HepG2 (cell line): Measurements from ENCODE around the gene STH. TPM values are rescaled to one million over a fixed set of nuclear protein-coding genes. Genes with fewer than 3 reads are reported as not detected.

Experiments
- ATAC-seq: fragments of 200-7000 bp; cut with Tn5 transposase; 3 replicates; pipeline ENCODE4 v1.9.1; 2020; ENCODE audit warnings: mild to moderate bottlenecking, moderate library complexity
- BruUV-seq: library from RNA; stranded (reverse); fragments of 400-500 nt; replicated peaks from 2 replicates; lab custom pipeline; 2021; lab: Mats Ljungman, UMichigan
- CTCF ChIA-PET: fragments of 300-600 bp; formaldehyde crosslinking; extraction: SDS; loops from one replicate; lab custom pipeline; 2021; ENCODE audit warnings: low total read pairs, inconsistent platforms, low intra/inter-chr PET ratio; lab: Yijun Ruan, JAX
- POLR2A ChIA-PET: fragments of 350-600 bp; sonication (Branson Sonifier 250); formaldehyde crosslinking; loops from one replicate; lab custom pipeline; 2020; ENCODE audit warnings: antibody characterized with exemption, inconsistent platforms; lab: Yijun Ruan, JAX
- DNase-seq: peaks from one replicate; pipeline ENCODE4 v3.0.0-alpha.2; 2015; ENCODE audit warnings: low spot score
- FAIRE-seq: peaks from 3 replicates; lab custom pipeline; 2011; peaks lifted over from hg19 to GRCh38; lab: Jason Lieb, UNC
- H2AFZ ChIP-seq: one replicate; pipeline ENCODE4 v1.6.1; 2011; ENCODE audit warnings: low read length, inconsistent platforms
- H3K27ac ChIP-seq: fragments of 300-600 bp; 3 replicates; pipeline ENCODE4 v1.8.0; 2011; ENCODE audit warnings: mixed run types, mild to moderate bottlenecking, mixed read lengths, low read length, inconsistent platforms; ENCODE audit not compliant: insufficient read depth; ENCODE audit errors: extremely low read length
- H3K27me3 ChIP-seq, 2 experiments: fragments of 200-600 bp in 1 of 2; 2 replicates in 1 of 2; 3 replicates in 1 of 2; pipeline versions ENCODE4 v1.6.0 to v1.8.0; 2011; ENCODE audit warnings: low read length in 2 of 2, mild to moderate bottlenecking in 2 of 2, moderate library complexity in 2 of 2, inconsistent platforms in 1 of 2; ENCODE audit not compliant: insufficient read depth in 2 of 2, control insufficient read depth in 1 of 2
- H3K36me3 ChIP-seq, 2 experiments: fragments of 200-600 bp in 1 of 2; replicated peaks in 1 of 2; 2 replicates in 1 of 2; 3 replicates in 1 of 2; pipeline versions ENCODE4 v1.5.1 to v1.8.0; 2011; ENCODE audit warnings: low read length in 2 of 2, inconsistent platforms in 1 of 2; ENCODE audit not compliant: insufficient read depth in 2 of 2, control insufficient read depth in 1 of 2
- H3K4me1 ChIP-seq: 2 replicates; pipeline ENCODE4 v1.5.1; 2012; ENCODE audit warnings: low read length, inconsistent platforms; ENCODE audit not compliant: insufficient read depth
- H3K4me2 ChIP-seq: 2 replicates; pipeline ENCODE4 v1.6.0; 2011; ENCODE audit warnings: low read depth, low read length, inconsistent platforms
- H3K4me3 ChIP-seq, 3 experiments: fragments of 200-600 bp in 1 of 3; sonication (generic), shearing (Covaris generic) in 1 of 3; replicated peaks in 1 of 3; 2 replicates each; pipeline ENCODE4 v1.5.1; 2011 to 2016; ENCODE audit warnings: low read length in 3 of 3, inconsistent platforms in 2 of 3, low read depth in 2 of 3, mild to moderate bottlenecking in 2 of 3, control low read depth in 1 of 3, mixed read lengths in 1 of 3; ENCODE audit not compliant: insufficient read depth in 1 of 3
- H3K79me2 ChIP-seq: one replicate; pipeline ENCODE4 v1.6.1; 2011; ENCODE audit warnings: low read length, inconsistent platforms; ENCODE audit not compliant: insufficient read depth
- H3K9ac ChIP-seq: 2 replicates; pipeline ENCODE4 v1.6.0; 2011; ENCODE audit warnings: mild to moderate bottlenecking, low read depth, low read length, inconsistent platforms; ENCODE audit not compliant: insufficient read depth
- H3K9me3 ChIP-seq: 2 replicates; pipeline ENCODE4 v1.5.1; 2012; ENCODE audit warnings: mild to moderate bottlenecking, low read length
- H4K20me1 ChIP-seq: 2 replicates; pipeline ENCODE4 v1.6.0; 2011; ENCODE audit warnings: inconsistent platforms, mild to moderate bottlenecking, low read length, moderate library complexity; ENCODE audit not compliant: insufficient read depth
- ARNT2 ChIP-seq: sonication (generic); formaldehyde crosslinking; IDR thresholded peaks from 2 replicates; pipeline ENCODE4 v1.8.0; 2022; ENCODE audit warnings: mild to moderate bottlenecking, low read depth, missing genetic modification reagents, moderate library complexity
- ATF7 ChIP-seq, 2 experiments: fragments of 450-650 bp in 1 of 2; sonication (generic) in 1 of 2; formaldehyde crosslinking in 1 of 2; IDR thresholded peaks; 2 replicates each; pipeline versions ENCODE4 v1.4.0 to v1.6.1; 2016 to 2020; ENCODE audit warnings: antibody characterized with exemption in 1 of 2, mild to moderate bottlenecking in 1 of 2, missing genetic modification reagents in 1 of 2
- CAMTA2 ChIP-seq: sonication (generic); formaldehyde crosslinking; IDR thresholded peaks from 2 replicates; pipeline ENCODE4 v1.4.0; 2020; ENCODE audit warnings: mild to moderate bottlenecking, missing genetic modification reagents, borderline replicate concordance
- CEBPB ChIP-seq: IDR thresholded peaks from 2 replicates; pipeline ENCODE4 v1.6.1; 2011; ENCODE audit warnings: low read depth, low read length, improper control_type of control experiment, borderline replicate concordance
- ETV5 ChIP-seq: IDR thresholded peaks from 2 replicates; pipeline ENCODE4 v1.6.1; 2018; ENCODE audit warnings: missing biosample characterization, missing genetic modification reagents, inconsistent platforms, borderline replicate concordance
- FOXK2 ChIP-seq: fragments of 450-650 bp; IDR thresholded peaks from 2 replicates; pipeline ENCODE4 v1.6.1; 2016
- GFI1 ChIP-seq: sonication (generic); formaldehyde crosslinking; IDR thresholded peaks from 2 replicates; pipeline ENCODE4 v1.5.0; 2020; ENCODE audit warnings: missing genetic modification reagents, mild to moderate bottlenecking, borderline replicate concordance
- HDAC1 ChIP-seq: sonication (generic); formaldehyde crosslinking; IDR thresholded peaks from 2 replicates; pipeline ENCODE4 v1.5.1; 2020; ENCODE audit warnings: mild to moderate bottlenecking, missing genetic modification reagents
- HIC2 ChIP-seq: sonication (generic); formaldehyde crosslinking; IDR thresholded peaks from 2 replicates; pipeline ENCODE4 v1.9.0; 2022; ENCODE audit warnings: low read depth, missing genetic modification reagents
- IKZF1 ChIP-seq: fragments of 450-650 bp; IDR thresholded peaks from 2 replicates; pipeline ENCODE4 v1.7.1; 2016
- RFX3 ChIP-seq: IDR thresholded peaks from 2 replicates; pipeline ENCODE4 v1.6.1; 2016; ENCODE audit warnings: missing biosample characterization, missing genetic modification reagents
- TBX3 ChIP-seq: fragments of 450-650 bp; IDR thresholded peaks from 2 replicates; pipeline ENCODE4 v1.6.1; 2017; ENCODE audit warnings: antibody characterized with exemption, mild to moderate bottlenecking, inconsistent platforms, borderline replicate concordance
- ZBTB38 ChIP-seq: sonication (generic); formaldehyde crosslinking; IDR thresholded peaks from 2 replicates; pipeline ENCODE4 v1.5.1; 2020; ENCODE audit warnings: mild to moderate bottlenecking, missing genetic modification reagents
- ZNF225 ChIP-seq: sonication (generic); formaldehyde crosslinking; IDR thresholded peaks from 2 replicates; pipeline ENCODE4 v1.4.0; 2020; ENCODE audit warnings: mild to moderate bottlenecking, missing genetic modification reagents
- ZNF251 ChIP-seq: sonication (generic); formaldehyde crosslinking; IDR thresholded peaks from 2 replicates; pipeline ENCODE4 v1.9.0; 2021; ENCODE audit warnings: mild to moderate bottlenecking, missing genetic modification reagents
- ZNF800 ChIP-seq: sonication (generic); formaldehyde crosslinking; IDR thresholded peaks from 2 replicates; pipeline ENCODE4 v1.4.0; 2020; ENCODE audit warnings: missing genetic modification reagents
- WGBS: methylation state at CpG from one replicate; pipeline ENCODE4 v1.1.6; 2017; ENCODE audit warnings: low lambda C conversion rate; 5-methylcytosine and 5-hydroxymethylcytosine counted together
- in situ Hi-C: cut with HindIII; loops from 2 replicates; pipeline ENCODE4 v1.10.0; 2017; ENCODE audit warnings: low pct_unique_long_range_greater_than_20kb; ENCODE audit not compliant: extremely low pct_ligation_motif_present
- intact Hi-C: fragments of 100-400 bp; cut with micrococcal nuclease; formaldehyde crosslinking; loops from one replicate; pipeline ENCODE4 v1.10.0; 2022; ENCODE audit not compliant: unreplicated experiment
- polyA plus RNA-seq, 8 experiments: library from polyadenylated mRNA; depleted of rRNA in 3 of 8; stranded (reverse) in 7 of 8; unstranded in 1 of 8; fragments of >200 nt; fragmentation: Illumina TruSeq in 4 of 8; extraction: Trizol in 4 of 8; gene quantifications; 2 replicates each; pipeline versions ENCODE4 v1.2.1 to v1.2.3, GENCODE V29; 2011 to 2016; ENCODE audit warnings: low read depth in 4 of 8, missing spikeins in 1 of 8, mixed read lengths in 1 of 8; ENCODE audit not compliant: insufficient read depth in 1 of 8
- total RNA-seq, 5 experiments: library from RNA; depleted of rRNA; stranded (reverse); fragments of >200 nt; fragmentation: Illumina TruSeq; extraction: Trizol; gene quantifications; 2 replicates each; pipeline ENCODE4 v1.2.3, GENCODE V29; 2016; ENCODE audit warnings: low read depth in 1 of 5

Gene STH
- total and polyA plus RNA-seq, 2 of the 13 experiments (the other 11 are each of a cell fraction or from before 2014, with no cell fraction given), result not detected

GRCh38 chr17:45997166-45997565 is 1.9 kb upstream of the STH start (continued):
- no peak for TF ChIP-seq ZNF800 (CRISPR knock-in tag)

GRCh38 chr17:45997624-45998023 is 1.4 kb upstream of the STH start:
- BruUV-seq, result no TSS peak
- Histone ChIP-seq H3K4me3 (no peak overlapping the region), H3K9me3 (no peaks in the 10 kb centered on the region)

GRCh38 chr17:45999900-46000290 is 845 bp downstream of the STH start:
- peaks cover 39% of the 10 kb centered on the region for H3K4me1 ChIP-seq
- H3K4me2 ChIP-seq, result no peak overlapping the region
- 0 out of 5 replicates have a peak, but pooled peaks cover 0 to 1% of the 10 kb centered on the region in 2 experiments for H3K27me3 ChIP-seq
- no peak overlapping the region for H3K9ac ChIP-seq
- no peak overlapping the region for H3K27ac ChIP-seq
- FAIRE-seq (no peak), DNase-seq (no peak), ATAC-seq (no peak)
- ChIA-PET POLR2A (no interaction called here), CTCF (no interaction called here)
- H2AFZ ChIP-seq, result no peak overlapping the region
- no peaks in the 10 kb centered on the region for H3K79me2 ChIP-seq
- no peaks in the 10 kb centered on the region for H3K36me3 ChIP-seq
- H3K9me3 ChIP-seq, result no peaks in the 10 kb centered on the region
- H3K4me3 ChIP-seq, result no peak overlapping the region
- intact Hi-C loops (loop anchor here (5.0 kb wide), 1 partner anchor 287 kb away; no protein-coding TSS in a partner anchor), in situ Hi-C loops (loop anchor here (5.0 to 25.0 kb wide), 3 partner anchors 42 to 837 kb away; no protein-coding TSS in a partner anchor)
- BruUV-seq, result no TSS peak
- H4K20me1 ChIP-seq, result no peaks in the 10 kb centered on the region
- 56% methylated on average over 9 of the region's 9 CpGs for whole genome bisulfite sequencing
- no peak for TF ChIP-seq CAMTA2
- TF ChIP-seq RFX3 (CRISPR knock-in tag), result no peak
- TF ChIP-seq TBX3, result no peak
- no peak for TF ChIP-seq ARNT2 (CRISPR knock-in tag)
- TF ChIP-seq HIC2 (CRISPR knock-in tag), result no peak
- no peak for TF ChIP-seq ZNF225
- no peak for TF ChIP-seq FOXK2
- no peak for TF ChIP-seq ZNF251 (CRISPR knock-in tag)

More at GRCh38 chr17:45997624-45998023, 1.4 kb upstream of the STH start:
- H3K4me1 ChIP-seq, result peaks cover 31% of the 10 kb centered on the region
- DNase-seq (no peak), FAIRE-seq (no peak), ATAC-seq (no peak)
- no peaks in the 10 kb centered on the region for H3K36me3 ChIP-seq
- no peaks in the 10 kb centered on the region for H4K20me1 ChIP-seq
- CTCF ChIA-PET, result no interaction called here
- H3K27me3 ChIP-seq, result 0 out of 5 replicates have a peak, but pooled peaks cover 0 to 1% of the 10 kb centered on the region in 2 experiments
- H3K27ac ChIP-seq, result no peak overlapping the region
- in situ Hi-C loops, result no loop called here
- H3K79me2 ChIP-seq, result no peaks in the 10 kb centered on the region
- POLR2A ChIA-PET, result no interaction called here
- H2AFZ ChIP-seq, result no peak overlapping the region
- intact Hi-C loops, result no loop called here
- no peak for TF ChIP-seq IKZF1
- no peak for TF ChIP-seq ZBTB38
- no peak for TF ChIP-seq CEBPB
- no peak for TF ChIP-seq GFI1 (CRISPR knock-in tag)
- peak; percentile 39; the same call in 1 of the 2 replicates for TF ChIP-seq ATF7 (IDR thresholded peaks at IDR 0.05)
- TF ChIP-seq ATF7 (CRISPR knock-in tag; IDR thresholded peaks at IDR 0.05), result no peak
- TF ChIP-seq HDAC1 (CRISPR knock-in tag), result no peak
- no peak for TF ChIP-seq ETV5 (CRISPR knock-in tag)
- no peak overlapping the region for H3K4me2 ChIP-seq
- no peak overlapping the region for H3K9ac ChIP-seq
- 77% methylated on average over 9 of the region's 9 CpGs for WGBS
